ENCODE measurements around the gene MYL10.
"Not testable (repeated sequence)": the region's sequence is repeated elsewhere in the genome, so short reads cannot be mapped to it uniquely, and the experiment has no call there.

The MYL10 gene

DNA sequence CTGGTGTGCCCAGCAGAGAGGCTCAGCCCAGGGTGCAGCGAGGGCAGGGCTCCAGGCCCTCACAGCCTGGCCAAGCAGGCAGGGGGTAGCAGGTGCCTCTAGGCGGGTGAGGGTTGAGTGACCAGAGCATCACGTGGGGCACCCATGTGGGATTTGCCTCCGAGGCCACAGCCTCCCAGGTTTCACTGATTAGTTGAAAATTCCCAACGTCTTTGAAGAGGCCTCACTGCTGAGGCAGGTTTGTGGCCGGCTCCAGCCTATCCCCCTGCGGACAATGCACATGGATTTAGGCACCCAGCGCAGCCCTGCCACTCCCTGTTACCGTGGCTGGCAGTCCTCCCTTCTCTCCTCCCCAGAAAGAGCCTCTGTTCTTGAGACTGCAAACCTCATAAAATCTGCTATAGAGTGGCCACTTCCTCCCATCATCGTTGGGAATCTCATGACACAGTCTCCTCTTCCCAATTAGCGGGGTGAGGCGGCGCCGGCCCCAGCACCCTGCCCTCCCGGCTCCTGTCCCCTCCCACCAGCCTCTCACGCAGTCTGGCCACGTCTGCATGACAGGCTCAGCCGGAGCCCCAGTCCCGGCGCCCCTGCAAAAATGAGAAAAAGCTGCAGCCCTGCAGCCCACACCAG is 10.8 kb downstream of the MYL10 start:
- peak; percentile 47 for DNase-seq (ENCODE audit: low spot score)

DNA sequence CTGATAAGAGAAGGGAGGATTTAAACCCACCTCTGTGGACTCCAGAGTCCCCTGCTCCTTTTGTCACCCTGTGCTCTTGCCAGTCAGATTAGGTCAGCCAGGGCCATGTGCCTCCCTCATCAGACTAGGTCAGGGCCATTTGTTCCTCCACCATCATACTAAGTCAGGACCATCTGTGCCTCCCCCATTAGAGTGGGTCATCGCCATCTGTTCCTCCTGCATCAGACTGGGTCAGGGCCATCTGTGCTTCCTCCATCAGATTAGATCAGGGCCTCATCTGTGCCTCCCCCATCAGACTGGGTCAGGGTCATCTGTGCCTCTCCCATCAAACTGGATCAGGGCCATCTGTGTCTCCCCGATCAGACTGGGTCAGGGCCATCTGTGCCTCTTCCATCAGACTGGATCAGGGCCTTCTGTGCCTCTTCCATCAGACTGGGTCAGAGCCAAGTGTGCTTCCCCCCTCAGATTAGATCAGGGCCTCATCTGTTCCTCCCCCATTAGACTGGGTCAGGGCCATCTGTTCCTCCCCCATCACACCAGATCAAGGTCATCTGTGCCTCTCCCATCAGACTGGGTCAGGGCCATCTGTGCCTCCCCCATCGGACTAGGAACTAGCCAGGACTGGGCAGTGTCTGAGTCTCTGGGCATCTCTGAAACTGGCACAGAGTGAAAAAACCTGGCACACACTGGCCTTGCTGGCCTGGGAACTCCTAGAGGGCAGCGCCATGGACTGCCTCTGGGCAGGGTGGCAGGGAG is 11.5 kb downstream of the MYL10 start:
- no peak for DNase-seq (ENCODE audit: low spot score)

DNA sequence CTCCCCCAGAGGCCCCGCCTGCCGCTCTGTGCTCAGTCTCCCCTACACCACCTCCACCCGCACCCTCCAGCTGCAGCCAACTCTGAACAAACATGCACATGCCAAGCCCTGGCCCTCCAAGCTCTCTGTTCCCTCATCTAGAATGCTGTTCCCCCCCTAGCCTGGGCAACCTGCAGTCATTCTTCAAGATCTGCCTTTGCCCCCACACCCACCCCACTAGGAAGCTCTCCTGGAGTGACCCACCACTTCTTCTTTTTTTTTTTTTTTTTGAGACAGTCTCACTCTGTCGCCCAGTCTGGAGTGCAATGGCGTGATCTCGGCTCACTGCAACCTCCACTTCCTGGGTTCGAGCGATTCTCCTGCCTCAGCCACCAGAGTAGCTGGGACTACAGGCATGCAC is 13.7 kb downstream of the MYL10 start:
- DNase-seq (ENCODE audit: low spot score), result no peak

DNA sequence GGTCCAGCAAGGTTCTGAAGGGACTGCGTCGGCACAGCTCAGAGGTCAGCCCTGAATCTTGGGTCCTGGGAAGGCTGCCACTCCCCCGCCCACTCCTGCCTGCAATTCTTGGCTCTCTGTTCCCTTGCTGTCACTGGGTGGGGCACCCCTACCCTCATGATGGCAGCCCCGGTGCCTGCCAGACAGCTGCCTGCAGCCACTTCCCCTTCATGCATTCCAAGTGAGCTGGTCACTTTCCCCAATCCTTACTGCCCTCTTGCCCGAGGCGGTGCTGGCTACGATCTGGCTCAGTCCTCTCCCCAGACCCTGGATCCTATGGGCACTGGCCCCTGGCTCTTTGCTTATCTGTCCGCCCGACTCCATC is 14.2 kb downstream of the MYL10 start:
- DNase-seq (ENCODE audit: low spot score), result no peak

DNA sequence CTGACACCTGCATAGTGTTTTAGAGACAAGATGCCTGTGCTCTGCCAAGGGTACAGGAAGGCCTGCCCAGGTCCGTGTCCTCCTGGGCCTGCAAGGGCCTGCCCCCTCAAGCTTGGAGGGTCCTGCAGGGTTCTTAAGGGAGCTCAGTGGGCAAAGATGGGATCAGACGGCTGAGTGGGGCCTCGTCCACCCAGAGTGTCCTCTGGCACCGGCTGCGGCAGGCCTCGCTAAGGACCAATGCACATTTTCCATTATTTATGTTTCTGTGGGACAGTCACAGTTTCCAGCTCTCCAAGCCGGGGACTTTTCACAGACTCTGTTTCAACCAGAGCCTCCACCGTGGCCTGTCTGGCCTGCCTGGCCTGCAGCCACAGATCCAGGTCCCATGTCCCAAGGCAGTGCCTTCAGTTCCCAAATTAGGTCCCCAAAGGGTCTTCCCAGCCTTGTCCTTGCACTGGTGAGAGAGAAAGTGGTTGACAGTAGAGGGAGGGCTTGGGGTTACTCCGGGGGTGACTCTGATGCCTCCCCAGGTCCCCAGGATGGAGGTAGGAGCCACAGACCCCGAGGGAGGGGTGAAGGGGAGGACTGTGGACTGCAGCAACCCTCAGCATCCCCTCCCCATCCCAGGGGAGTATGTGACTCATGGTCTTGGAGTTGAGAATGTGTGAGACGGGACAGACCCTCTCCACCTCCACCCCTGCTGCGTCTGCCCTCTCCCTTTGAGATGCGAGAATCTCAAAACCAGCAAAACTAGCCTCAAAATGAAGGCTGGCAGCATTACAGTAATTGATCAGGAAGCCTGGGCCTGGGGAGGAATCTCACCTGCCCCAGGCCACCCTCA is 14.8 kb downstream of the MYL10 start:
- DNase-seq (ENCODE audit: low spot score), result no peak

DNA sequence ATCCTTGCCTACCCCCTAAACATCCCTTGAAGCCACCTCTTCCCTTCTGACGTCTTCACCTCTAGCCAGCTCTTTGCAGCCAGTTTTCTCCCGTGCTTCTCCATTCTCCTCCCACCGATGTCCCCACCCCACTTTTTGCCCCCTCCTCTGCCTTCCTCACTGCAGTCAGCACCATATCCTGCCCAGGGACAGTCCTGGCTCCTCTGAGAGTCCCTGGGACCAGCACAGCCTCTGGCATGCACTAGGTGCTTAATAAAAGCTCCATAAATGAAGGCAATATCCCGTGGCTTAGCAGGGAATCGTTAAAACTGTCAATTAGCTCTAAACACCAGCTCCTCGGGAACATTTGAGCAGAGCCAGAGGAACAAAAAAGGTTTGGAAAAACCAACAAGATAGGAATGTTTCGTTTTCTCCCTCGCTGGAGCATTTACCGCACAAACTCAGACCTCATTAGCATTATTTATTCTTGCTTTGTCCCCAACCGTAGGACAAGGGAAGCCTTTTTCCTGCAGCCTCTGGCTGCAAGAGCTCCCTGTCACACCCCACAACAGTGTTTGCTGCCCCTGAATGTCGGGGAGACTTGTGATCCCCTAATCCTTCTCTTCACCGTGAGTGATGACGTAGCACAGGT is 16.1 kb downstream of the MYL10 start:
- no peak for DNase-seq (ENCODE audit: low spot score)

DNA sequence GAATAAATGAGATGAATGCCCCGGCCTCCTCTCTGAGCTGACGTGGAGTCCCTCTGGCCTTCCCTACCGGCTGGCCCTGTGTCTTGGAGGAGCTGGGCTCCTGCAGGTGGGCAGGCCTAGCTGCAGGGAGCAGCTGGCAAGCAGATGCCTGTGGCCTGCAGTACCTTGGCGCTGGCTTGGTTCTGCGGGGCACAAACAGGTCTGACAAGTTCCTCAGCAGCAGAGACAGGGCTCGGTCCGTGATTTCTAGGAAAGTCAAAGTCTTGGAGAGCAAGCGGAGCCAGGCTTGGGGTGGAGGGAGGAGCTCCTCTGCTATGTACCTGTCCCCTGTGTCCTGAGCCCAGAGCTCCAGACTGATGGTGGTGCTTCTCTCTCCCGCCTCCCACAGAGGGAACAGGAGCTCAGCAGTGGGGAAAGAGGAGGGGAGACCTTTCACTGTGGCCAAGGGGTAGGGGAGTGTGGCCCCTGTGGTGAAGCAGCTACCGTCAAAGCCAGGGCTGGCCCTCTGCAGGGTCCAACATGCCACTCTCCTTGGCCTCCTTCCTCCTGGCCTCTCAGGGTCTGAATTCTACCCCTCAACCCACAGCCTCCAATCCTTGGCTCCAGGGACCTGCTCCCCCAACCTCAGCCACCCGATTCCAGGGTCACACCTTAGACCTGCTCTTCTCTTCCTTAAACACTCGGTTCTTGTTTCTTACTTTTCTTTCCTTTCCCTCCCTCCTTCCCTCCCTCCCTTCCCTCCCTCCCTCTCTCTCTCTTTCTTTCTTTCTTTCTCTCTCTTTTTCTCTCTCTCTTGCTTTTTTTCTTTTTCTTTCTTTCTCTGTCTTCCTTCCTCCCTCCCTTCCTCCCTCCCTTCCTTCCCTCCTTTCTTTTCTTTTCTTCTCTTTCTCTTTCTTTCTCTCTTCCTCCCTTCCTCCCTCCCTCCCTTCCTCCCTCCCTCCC is 20.1 kb downstream of the MYL10 start:
- DNase-seq (ENCODE audit: low spot score), result no peak

DNA sequence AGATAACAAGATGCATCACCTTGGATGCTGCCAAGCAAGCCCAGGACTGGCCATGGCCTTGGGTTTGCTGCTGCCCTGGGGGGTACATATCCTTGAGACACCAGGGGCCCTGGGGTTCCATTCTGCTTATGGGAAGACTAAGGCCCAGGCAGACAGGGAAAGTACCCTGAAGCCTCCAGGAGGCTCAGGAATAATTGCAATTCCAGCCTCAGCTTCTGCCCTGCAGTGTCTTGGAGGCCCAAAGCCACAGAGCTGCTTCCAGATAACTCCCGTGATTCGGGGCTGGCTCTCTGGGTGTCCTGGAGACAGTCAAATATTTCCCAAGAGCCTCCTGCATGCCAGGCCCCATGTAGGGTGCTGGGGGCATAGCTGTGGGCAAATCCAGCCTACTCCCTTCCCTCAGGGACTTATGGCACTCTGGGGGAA is 22.6 kb downstream of the MYL10 start:
- DNase-seq (ENCODE audit: low spot score), result no peak

DNA sequence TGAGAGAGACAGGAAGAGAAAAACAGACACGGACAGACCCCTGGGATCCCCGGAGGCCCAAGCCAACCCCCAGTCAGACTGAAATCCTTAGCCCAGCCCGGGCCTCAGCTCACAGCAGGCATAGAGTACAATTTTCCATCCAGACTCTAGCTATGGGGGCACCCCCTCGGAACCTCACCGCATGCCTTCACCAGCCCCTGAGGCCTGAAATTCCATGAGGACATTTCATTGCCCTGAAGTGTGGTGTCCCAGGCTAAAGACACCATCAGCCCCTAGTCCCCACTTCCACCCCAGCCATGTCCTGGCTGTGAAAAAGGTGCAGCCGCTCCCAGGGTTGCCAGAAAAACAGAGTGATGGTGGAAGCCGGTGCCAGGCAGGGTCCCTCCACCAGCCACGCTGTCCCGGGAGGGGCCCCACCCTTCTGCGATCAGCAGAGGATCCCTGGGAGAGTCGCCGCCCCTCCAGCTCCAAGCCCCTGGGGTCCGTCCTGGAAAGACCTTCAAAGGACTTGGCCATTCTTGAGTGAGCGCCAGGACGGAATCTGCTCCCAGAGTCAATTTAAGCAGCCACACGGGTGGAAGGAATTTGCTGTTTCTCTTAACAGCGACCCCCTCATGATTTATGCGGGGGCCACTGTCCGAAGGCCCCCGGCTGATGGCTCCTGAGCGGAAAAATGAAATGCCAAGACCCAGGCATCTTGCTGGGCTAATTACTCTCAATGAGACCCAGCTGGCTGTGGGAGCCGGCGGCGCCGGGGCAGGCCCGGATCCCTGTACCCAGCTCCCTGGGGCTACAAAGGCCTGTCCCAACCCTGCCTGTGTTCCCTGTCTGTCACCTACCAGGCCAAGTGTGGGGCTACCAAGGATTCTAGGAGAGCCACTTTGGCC is 23.2 kb downstream of the MYL10 start:
- DNase-seq (ENCODE audit: low spot score), result no peak

DNA sequence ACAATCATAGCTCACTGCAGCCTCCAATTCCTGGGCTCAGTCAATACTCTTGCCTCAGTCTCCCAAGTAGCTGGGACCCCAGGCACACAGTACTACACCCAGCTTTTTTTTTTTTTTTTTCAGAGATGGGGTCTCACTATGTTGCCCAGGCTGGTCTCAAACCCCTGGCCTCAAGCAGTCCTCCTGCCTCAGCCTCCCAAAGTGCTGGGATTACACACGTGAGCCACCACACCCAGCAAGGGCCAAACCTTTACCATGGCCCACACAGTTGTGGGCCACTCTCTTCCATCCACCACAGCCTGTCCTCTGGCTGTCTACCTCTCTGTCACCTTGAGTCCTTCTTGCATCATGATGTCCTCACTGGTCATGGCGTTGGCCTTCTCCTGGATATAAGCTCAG is 24.2 kb downstream of the MYL10 start:
- DNase-seq (ENCODE audit: low spot score), result not testable (repeated sequence)

DNA sequence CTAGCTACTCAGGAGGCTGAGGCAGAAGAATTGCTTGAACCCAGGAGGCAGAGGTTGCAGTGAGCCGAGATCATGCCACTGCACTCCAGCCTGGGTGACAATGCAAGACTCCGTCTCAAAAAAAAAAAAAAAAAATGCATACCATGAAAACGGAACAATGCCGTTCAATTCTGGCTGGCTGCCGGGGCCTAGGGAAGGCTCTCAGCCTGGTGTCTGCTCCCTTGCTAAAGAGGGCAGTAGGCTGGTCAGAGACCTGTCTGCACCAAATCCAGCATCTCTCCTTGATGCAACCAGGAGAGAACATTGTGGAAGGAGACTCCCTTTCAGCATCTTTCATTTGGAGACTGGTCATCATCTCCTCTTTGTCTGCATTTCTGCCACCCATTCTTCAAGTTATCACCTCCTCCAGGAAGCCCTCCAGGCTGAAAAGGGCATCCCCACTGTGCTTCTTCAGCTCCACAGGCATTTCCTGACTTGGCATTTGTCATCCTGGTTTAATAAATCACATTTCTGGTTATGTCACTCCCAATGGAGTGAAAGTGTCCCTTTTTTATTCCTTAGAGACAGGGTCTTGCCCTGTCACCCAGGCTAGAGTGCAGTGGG is 24.7 kb downstream of the MYL10 start:
- no peak for DNase-seq (ENCODE audit: low spot score)

DNA sequence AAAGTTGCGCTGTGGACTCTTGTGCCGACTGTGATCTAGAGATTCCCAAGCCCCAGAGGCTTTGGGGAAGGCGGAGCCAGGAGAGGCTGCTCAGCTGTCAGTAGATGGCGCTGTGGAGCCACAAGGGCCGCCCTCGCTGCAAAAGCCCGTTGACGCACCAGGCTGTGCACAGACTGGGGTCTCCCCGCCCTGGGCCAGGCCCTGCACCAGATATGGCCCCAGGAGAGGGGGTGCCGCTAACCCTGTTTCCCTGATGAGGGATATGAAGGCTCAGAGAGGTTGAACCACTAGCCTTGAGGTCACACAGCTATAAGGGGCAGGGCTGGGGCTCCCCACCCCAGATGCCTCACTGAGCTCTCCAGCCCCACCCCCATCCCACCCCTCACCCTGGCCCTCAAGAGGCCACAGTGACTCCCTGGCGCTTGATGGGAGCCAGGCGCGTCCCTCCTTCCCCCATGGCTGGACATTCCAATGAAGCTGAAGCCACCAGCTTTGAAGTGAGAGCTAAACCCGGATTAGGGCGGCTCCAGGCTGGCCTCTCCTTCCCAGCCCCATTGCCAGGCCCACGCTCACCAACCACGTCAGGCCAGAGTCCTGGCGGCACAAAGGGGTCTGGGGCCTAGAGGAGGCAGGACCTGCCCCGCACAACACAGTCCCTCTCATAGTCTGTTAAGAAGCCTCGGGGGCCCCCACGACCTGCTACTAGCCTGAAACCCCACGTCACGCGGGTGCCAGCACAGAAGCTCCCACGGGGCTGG is 26.4 kb downstream of the MYL10 start:
- DNase-seq (ENCODE audit: low spot score), result peak; percentile 70

DNA sequence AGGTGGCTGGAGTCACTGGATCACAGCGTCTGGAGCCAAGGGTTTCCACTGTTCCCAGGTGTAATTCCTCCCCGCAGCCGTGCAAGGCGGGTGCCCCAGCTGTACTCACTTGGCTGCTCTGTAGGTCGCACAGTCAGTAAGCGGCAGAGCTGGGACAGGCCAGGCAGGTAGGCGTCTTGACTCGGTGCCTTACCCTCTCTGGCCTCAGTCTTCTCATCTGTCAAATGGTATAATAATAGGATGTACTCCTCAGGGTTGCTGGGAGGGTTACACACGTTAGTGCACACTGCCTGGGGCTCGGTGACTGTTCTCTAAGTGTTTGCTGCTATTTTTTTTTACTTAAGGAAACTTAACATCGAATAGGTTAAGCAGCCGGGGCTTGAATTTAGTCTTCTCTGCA is 27.0 kb downstream of the MYL10 start:
- DNase-seq (ENCODE audit: low spot score), result no peak

DNA sequence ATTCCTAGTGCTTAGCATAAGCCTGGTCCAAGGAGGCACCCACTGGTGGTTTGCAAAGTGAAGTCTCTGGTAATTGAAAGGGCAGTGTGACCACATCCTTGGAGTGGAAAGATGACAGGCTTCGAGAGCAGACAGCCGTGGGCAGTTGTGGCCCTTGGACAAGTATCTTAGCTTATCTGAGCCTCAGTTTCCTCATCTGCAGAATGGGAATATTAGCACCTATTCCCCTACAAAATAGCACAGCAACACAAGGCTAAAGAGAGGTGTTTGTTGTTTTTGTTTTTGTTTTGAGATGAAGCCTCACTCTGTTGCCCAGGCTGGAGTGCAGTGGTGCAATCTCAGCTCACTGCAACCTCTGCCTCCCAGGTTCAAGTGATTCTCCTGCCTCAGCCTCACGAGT is 29.3 kb downstream of the MYL10 start:
- DNase-seq (ENCODE audit: low spot score), result no peak

DNA sequence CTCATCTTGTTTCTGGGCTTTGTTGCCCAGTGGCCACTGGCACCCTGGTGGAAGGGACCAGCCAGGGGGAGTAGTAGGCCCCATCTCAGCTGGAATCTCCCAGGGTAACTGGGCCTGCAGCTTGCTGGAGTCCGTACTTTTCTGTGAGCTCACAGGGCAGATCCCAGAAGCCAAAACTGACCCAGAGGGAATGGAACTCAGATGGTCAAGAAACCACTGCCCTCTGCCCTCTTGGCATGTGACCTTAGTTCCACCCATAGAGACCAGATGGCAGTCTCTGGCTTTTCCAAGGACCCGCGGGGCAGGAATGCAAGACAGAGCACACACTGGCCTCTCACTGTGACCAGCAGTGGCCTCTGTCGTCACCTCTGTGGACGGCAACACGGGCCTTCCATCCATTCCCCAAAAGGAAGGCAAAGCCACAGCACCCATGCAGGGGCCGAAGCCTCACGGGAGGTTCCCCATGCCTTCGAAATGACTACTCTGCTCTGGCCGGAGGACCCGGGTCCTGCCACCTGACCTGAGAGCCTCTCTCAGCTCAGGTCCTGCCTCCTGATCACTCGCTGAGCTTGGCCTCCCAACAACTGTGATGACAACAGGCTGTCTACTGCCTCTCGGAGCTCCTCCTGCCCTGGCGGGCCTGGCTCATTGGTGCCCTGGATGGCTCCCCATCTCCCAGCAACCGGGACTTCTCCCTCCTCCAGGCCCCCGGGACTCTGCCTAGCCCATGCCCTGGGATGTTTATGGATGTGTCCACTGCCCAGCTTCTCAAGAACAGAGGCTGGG is 29.9 kb downstream of the MYL10 start:
- no peak for DNase-seq (ENCODE audit: low spot score)

DNA sequence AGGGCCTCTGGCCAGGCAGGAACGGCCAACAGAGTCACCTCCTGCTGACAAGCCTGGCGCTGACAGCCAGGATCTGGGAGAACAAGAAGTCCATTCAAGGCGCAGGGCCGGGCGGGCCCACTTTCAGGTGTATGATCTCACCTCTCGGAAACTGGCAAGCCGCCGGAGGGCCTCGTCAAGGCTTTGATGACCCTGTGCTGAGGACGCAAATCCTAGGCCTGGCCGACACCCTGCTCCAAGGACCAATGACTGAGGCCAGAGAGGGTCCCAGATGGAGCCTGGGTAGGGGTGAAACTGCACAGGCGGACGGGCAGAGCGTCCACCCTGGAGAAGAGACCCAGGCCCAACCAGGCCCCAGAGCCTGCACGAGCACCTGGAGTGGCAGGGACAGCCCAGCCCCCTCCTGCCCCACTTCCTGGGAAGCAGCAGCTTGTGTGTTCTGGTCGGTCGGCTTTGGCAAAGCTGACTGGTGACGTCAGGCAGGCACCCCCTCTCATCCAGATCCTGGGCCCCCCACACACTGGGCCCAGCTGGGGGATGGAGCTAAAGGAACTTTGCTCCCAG is 30.6 kb downstream of the MYL10 start:
- DNase-seq (ENCODE audit: low spot score), result no peak

DNA sequence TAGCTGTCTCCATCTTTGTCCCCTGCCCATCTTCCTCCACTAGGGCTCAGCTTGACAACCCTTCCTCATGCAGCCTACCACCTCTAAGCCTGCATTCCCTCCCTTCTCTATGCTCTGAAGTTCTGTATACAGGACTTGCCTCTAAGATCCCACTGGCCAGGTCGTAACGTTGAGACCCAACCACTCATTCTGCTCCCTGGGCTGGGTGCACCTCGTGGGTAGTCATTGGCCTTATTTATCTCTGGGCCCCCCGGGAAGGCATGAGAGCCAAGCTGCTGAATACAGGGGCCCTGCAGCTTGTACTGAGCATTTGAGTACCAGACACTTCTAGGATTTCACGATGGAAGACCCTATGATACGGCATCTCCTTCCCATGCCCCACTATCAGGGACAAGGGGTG is 31.2 kb downstream of the MYL10 start:
- no peak for DNase-seq (ENCODE audit: low spot score)

DNA sequence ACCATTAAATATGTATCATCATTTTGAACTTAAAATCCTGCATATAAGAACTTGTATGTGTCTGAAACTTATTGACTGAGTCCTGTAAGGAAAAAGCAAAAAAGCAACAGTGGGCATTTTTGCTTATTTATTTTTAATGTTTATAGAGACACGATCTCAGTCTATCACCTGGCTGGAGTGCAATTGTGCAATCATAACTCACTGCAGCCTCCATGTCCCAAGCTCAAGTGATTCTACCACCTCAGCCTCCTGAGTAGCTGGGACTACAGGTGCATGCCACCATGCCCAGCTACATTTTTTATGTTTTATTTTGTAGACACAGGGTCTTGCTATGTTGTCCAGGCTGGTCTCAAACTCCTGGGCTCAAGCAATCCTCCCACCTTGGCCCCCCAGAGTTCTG is 32.2 kb downstream of the MYL10 start:
- DNase-seq (ENCODE audit: low spot score), result no peak
